AG09309 (cell line): Measurements from ENCODE around the gene KCNE4.

ENCODE experiments used
- DNase-seq: peaks from one replicate; pipeline ENCODE4 v3.0.0-alpha.2; 2010; ENCODE audit warnings: low read depth
- H3K4me3 ChIP-seq: 2 replicates; pipeline ENCODE4 v1.5.1; 2011; ENCODE audit warnings: mild to moderate bottlenecking, low read depth, low read length, moderate library complexity; ENCODE audit not compliant: control insufficient read depth
- TF ChIP-seq, protein P1 (sequence below): IDR thresholded peaks from 2 replicates; pipeline ENCODE4 v1.5.1; 2011; ENCODE audit warnings: mild to moderate bottlenecking, low read depth, low read length, inconsistent platforms; ENCODE audit not compliant: insufficient read depth, control insufficient read depth; ENCODE audit errors: missing control alignments

KCNE4 gene

DNA sequence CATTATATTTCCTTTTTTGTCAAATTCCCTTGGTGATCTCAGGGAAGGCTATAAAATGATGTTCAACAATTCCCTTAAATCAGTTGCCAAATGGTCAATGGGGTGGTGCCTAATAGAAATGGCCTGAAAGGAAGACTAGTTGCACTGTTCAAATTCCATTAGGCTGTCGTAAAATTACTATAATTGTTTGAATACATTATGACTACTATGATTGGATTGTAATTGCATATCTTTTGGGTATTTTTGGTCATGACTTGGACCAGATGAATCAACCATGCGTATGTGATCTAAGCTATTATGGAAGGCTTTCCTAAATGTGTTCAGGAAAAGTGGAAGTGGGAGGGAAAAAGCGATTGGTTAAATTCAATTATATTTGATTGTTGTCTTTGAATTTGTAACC, 41.3 kb upstream of the KCNE4 start:
- no peak overlapping the region for H3K4me3 ChIP-seq
- peak; percentile 86 for DNase-seq
- TF ChIP-seq, protein P1, sequence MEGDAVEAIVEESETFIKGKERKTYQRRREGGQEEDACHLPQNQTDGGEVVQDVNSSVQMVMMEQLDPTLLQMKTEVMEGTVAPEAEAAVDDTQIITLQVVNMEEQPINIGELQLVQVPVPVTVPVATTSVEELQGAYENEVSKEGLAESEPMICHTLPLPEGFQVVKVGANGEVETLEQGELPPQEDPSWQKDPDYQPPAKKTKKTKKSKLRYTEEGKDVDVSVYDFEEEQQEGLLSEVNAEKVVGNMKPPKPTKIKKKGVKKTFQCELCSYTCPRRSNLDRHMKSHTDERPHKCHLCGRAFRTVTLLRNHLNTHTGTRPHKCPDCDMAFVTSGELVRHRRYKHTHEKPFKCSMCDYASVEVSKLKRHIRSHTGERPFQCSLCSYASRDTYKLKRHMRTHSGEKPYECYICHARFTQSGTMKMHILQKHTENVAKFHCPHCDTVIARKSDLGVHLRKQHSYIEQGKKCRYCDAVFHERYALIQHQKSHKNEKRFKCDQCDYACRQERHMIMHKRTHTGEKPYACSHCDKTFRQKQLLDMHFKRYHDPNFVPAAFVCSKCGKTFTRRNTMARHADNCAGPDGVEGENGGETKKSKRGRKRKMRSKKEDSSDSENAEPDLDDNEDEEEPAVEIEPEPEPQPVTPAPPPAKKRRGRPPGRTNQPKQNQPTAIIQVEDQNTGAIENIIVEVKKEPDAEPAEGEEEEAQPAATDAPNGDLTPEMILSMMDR: no peak

DNA sequence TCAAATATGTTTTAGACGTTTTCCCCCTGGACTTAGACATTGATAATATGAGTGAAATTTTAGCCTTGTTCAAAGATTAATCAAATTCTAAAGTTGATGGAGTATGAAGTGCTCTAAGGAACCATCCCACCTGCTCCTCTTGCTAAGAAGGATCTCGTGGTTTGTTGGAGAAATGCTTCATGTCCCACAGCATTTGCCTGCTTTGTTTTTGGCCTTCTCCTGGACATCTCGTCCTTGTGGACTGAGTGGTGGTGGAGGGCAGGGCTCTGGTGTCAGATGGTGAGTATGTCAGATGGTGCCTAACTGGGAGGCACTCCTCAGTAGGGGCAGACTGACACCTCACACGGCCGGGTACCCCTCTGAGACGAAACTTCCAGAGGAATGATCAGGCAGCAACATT, 39.7 kb upstream of the KCNE4 start:
- DNase-seq: no peak
- TF ChIP-seq, protein P1: no peak
- no peak overlapping the region for H3K4me3 ChIP-seq

DNA sequence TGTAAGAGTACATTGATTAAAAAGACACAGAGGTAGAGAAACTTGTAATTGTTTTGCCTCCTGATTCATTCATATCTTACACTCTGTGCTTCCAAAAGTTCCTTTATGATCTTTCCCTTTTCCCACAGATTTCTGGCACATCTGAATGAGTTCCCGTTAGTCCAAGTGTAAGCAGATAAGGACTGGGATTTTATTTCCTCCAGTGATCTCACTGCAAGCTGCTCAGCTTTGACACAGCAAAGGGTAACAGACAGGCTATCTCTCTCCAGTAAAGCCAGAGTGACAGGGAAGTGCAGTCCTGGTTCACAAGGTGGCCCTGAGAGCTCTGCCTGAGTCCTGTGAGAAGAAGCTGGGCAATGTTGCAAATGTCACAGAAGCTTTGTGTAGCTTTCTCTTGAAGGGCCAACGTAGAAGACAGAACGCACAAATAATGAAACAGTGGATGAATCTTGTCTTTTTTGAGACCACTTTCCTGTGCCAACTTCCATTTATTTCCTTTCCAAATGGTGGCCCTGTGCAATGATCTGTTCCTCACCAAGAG, 32.5 kb upstream of the KCNE4 start:
- H3K4me3 ChIP-seq: no peak overlapping the region
- TF ChIP-seq, protein P1: no peak
- DNase-seq: no peak

DNA sequence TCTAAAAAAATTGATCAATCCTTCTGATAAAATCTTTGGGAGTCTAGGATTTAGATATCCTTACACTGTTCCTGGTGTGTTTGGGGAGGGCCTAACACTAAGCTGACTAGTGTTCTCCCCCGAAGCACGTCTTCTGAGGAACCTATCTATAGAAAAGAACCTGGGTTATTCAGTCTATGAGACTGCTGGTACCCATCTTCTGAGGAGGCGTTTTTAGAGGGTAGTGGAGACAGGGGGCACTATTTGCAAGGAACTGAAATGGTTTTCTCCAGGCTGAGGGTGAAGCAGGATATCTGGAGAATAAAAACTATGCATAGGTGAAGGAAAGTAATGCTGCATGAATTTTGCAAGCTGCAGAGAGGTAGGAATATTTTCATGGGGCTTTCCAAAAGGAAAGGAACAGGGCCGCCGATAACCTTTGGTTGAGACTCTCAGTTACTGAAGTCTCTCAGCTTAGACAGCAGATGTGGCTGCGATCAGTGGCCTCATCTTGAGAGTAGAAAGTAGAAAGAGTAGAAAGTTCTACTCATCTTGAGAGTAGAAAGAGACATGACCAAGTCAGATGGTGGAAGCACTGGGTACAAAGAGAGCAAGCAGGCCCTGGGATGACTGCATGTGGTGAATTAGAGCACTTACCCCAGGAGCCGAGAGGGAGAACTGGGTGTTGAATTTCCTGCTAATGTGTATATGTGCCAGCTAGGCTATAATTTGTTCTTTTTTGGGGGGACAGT, 31.8 kb upstream of the KCNE4 start:
- TF ChIP-seq, protein P1: no peak
- DNase-seq: no peak
- H3K4me3 ChIP-seq: no peak overlapping the region

DNA sequence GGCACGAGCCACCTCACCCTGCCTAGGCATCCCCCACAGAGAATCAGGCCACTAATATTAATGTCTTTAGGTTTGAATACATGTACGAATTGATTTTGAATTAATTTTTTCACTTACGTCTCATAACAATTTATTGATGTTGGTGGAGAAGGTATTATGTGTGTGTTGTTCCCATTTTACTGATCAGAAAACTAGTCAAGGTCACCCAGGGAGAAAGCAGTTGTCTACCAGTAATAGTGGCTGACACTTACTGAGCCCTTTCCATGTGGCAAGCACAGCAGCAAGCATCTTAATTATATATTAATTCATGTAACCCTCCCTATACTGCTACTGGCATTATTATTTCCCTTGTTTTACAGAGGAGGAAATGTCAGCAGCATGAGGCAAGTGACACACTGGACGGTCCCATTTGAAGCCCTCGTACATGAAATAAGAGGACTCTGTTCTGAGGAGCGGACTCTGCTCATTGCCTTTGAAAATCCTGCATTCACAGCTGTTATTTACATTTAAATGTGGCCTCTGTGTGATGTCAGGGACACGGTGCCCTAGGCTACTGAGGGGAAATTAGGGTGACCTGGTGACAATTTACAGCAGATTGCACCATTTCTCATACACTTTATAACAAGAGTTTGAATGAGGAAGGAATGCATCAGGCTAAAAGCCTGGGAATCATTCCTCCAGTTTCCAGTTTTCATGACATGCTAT, 30.9 kb upstream of the KCNE4 start:
- no peak for DNase-seq
- TF ChIP-seq, protein P1: no peak
- H3K4me3 ChIP-seq: no peak overlapping the region

DNA sequence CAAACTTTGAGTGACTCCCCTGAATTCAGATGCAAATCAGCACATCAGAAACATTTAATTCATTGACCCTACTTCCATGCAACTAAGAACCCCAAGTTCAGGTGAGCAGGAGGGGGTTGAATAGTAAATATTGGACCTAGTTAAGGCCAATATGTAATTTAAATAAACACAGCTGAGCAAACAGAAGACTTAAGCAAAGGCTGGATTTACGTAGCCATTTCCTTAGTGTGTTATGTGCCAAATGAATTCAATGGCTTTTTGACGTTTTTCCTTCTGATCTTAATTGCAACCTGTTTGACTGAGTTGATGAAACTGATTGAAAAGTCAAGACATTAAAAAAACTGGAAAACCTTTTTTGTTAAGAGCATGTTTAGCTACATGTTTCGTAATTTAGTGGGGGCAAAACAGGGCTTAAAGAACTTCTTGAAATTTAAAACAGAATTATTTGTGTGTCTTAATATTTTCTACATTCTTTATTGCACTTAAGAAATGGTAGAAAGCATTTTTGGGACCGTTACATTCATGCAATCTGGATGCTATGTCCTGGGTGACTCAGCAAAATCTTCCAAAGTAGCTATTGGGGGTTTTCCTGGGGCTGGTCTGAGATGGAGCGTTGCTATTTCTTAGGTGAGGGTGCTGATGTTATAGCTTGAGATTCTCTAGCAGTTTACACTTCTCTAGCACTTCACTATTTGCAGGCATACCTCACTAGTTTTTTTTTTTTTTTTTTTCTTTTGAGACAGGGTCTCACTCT, 25.5 kb upstream of the KCNE4 start:
- H3K4me3 ChIP-seq: no peak overlapping the region
- DNase-seq: no peak
- TF ChIP-seq, protein P1: no peak
